ENCODE data around the gene YPEL5. TPM values are rescaled to one million over a fixed set of nuclear protein-coding genes. Genes with fewer than 3 reads are reported as not detected.
"Not testable (repeated sequence)": the region's sequence is repeated elsewhere in the genome, so short reads cannot be mapped to it uniquely, and the experiment has no call there.

The YPEL5 gene
- polyA plus RNA-seq, 1 experiment, result 112 TPM

DNA sequence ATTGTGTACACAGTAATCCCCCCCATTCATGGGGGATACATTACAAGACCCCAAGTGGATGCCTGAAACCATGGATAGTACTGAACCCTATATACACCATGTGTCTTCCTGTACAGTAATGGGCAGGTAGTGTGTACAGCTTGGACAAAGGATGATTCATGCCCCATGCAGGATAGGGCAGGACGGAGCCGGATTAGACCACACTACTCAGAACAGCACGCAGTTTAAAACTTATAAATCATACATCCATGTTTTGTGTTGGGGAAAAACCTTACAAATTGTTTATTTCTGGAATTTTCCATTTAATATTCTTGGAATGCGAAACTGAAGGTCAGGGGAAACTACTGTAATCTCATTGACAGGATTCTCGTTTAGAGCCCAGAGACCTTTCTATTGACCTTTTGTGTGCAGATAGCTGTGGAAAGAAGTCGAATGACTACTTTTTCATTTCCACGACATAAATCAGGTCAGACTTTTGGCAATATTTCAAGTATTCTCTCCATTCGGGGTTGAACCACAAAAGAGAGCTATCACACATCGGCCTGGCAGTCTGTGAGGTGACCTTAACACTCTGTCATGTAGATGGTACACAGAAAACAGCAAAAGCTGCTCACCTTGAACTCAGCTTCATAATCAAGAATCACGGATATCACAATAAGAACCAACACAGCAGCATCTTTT lies 9.9 kb upstream of the YPEL5 start:
- TF ChIP-seq, protein P1, sequence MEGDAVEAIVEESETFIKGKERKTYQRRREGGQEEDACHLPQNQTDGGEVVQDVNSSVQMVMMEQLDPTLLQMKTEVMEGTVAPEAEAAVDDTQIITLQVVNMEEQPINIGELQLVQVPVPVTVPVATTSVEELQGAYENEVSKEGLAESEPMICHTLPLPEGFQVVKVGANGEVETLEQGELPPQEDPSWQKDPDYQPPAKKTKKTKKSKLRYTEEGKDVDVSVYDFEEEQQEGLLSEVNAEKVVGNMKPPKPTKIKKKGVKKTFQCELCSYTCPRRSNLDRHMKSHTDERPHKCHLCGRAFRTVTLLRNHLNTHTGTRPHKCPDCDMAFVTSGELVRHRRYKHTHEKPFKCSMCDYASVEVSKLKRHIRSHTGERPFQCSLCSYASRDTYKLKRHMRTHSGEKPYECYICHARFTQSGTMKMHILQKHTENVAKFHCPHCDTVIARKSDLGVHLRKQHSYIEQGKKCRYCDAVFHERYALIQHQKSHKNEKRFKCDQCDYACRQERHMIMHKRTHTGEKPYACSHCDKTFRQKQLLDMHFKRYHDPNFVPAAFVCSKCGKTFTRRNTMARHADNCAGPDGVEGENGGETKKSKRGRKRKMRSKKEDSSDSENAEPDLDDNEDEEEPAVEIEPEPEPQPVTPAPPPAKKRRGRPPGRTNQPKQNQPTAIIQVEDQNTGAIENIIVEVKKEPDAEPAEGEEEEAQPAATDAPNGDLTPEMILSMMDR (IDR thresholded peaks at IDR 0.05; ENCODE audit: low read depth, low read length), result no peak
- ChIA-PET POLR2A (no interaction called here), CTCF (interaction anchor here (1.5 kb wide), 1 partner anchor 28 kb away, joined by 4 read pairs; no protein-coding TSS in a partner anchor)
- DNase-seq (ENCODE audit: low read depth, low spot score), result no peak
- H3K27me3 ChIP-seq (ENCODE audit: control insufficient read depth, insufficient read depth, low read length), result peaks cover 20% of the 10 kb centered on the region
- H3K27ac ChIP-seq (ENCODE audit: low read depth, low read length), result no peak overlapping the region
- no peaks in the 10 kb centered on the region for H3K9me3 ChIP-seq (ENCODE audit: control insufficient read depth, insufficient read depth, low read length)
- no peak overlapping the region for H3K4me3 ChIP-seq (ENCODE audit: low read depth, low read length)

DNA sequence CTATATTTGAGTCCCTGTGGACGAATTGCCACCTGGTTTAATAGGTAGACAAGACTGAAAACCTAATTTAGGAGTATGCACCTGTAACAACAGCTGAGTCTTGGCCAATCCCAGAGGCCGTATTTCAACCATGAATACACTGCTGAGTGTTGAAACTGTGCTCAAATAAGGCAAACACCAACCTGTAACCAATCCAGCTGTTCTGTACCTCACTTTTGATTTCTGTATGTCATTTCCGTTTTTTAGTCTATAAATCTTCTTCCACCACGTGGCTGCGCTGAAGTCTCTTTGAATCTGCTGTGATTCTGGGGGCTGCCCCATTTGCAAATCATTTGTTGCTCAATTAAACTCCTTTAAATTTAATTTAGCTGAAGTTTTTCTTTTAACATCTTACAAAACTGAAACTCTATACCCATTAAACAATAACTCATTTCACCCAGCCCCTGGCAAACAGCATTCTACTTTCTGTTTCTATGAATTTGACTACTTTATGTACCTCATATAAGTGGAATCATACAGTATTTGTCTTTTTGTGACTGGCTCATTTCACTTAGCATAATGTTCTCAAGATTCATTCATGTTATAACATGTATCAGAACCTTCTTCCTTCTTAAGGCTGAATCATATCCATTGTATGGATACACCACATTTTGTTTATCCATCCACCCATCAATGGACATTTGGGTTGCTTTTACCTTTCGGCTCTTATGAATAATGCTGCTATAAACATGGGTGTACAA lies 7.5 kb upstream of the YPEL5 start:
- Histone ChIP-seq H3K27me3 (ENCODE audit: control insufficient read depth, insufficient read depth, low read length) (peaks cover 21% of the 10 kb centered on the region), H3K4me3 (ENCODE audit: low read depth, low read length) (no peak overlapping the region), H3K9me3 (ENCODE audit: control insufficient read depth, insufficient read depth, low read length) (no peaks in the 10 kb centered on the region), H3K27ac (ENCODE audit: low read depth, low read length) (no peak overlapping the region)
- no peak for DNase-seq (ENCODE audit: low read depth, low spot score)
- POLR2A ChIA-PET, result no interaction called here
- CTCF ChIA-PET, result no interaction called here
- TF ChIP-seq, protein P1 (IDR thresholded peaks at IDR 0.05; ENCODE audit: low read depth, low read length), result no peak

DNA sequence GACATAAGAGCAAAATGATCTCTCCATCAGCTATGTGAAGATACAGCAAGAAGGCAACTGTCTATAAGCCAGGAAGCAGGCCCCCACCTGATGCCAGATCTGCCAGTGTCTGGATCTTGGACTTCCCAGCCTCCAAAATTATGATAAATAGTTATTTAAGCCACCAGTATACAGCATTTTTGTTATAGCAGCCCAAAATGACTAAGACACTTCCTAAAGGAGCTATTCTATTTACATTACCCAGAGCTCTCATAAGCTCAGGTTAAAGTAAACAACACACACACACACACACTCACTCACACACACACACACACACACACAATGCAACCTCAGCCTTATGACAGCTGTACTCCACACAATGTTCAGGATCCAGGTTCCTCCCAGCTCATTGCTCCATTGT lies 5.7 kb upstream of the YPEL5 start:
- H3K27me3 ChIP-seq (ENCODE audit: control insufficient read depth, insufficient read depth, low read length), result peaks cover 15% of the 10 kb centered on the region
- H3K4me3 ChIP-seq (ENCODE audit: low read depth, low read length), result no peak overlapping the region
- no peak for DNase-seq (ENCODE audit: low read depth, low spot score)
- TF ChIP-seq, protein P1 (IDR thresholded peaks at IDR 0.05; ENCODE audit: low read depth, low read length), result no peak
- H3K9me3 ChIP-seq (ENCODE audit: control insufficient read depth, insufficient read depth, low read length), result no peaks in the 10 kb centered on the region
- CTCF ChIA-PET, result no interaction called here
- H3K27ac ChIP-seq (ENCODE audit: low read depth, low read length), result no peak overlapping the region
- POLR2A ChIA-PET, result interaction anchor here (0.7 kb wide), 1 partner anchor 961 kb away, joined by 3 read pairs; no protein-coding TSS in a partner anchor

DNA sequence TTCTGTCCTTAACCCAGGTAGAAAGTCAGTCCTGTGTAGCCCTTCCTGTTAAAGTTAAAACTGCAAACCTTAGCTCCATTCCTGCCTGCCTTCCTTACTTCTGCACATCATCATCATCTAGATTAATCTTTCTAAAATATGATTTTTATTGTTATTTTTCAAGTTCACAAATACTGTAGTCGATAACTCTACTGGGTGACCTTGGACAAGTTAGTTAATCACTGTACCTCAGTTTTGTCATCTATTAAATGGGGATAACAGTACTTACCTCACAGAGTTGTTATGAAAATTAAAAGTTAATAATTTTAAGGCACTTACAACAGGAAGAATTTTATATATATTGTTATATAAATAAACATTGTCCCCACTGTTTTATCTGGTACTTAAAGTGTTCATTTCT lies 2.5 kb upstream of the YPEL5 start:
- peaks cover 10% of the 10 kb centered on the region for H3K27me3 ChIP-seq (ENCODE audit: control insufficient read depth, insufficient read depth, low read length)
- no peak overlapping the region for H3K4me3 ChIP-seq (ENCODE audit: low read depth, low read length)
- ChIA-PET CTCF (interaction anchor here (1.0 to 1.2 kb wide), 2 partner anchors 9 to 567 kb away, joined by 3 read pairs; no protein-coding TSS in a partner anchor), POLR2A (no interaction called here)
- no peak overlapping the region for H3K27ac ChIP-seq (ENCODE audit: low read depth, low read length)
- TF ChIP-seq, protein P1 (IDR thresholded peaks at IDR 0.05; ENCODE audit: low read depth, low read length), result no peak
- no peak for DNase-seq (ENCODE audit: low read depth, low spot score)
- H3K9me3 ChIP-seq (ENCODE audit: control insufficient read depth, insufficient read depth, low read length), result no peaks in the 10 kb centered on the region; the same call in 1 of the 2 replicates

DNA sequence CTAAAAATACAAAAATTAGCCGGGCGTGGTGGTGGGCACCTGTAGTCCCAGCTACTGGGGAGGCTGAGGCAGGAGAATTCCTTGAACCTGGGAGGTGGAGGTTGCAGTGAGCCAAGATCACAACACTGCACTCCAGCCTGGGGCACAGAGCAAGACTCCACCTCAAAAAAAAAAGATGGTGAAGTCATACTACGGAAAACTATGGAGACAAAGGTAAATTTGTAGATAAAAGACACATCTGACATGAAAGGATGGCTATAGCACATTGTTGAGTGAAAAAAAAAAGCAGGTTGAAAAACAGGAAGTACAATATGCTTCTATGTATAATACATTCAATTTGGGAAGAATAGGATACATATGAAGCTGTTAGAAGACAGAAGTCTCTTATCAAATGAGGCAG lies 1.9 kb upstream of the YPEL5 start:
- H3K27me3 ChIP-seq (ENCODE audit: control insufficient read depth, insufficient read depth, low read length), result peaks cover 10% of the 10 kb centered on the region
- H3K27ac ChIP-seq (ENCODE audit: low read depth, low read length); DNase-seq (ENCODE audit: low read depth, low spot score); H3K4me3 ChIP-seq (ENCODE audit: low read depth, low read length); POLR2A ChIA-PET; H3K9me3 ChIP-seq (ENCODE audit: control insufficient read depth, insufficient read depth, low read length): not testable (repeated sequence)
- CTCF ChIA-PET, result interaction anchor here (8.1 kb wide), 1 partner anchor 19 kb away, joined by 82 read pairs; no protein-coding TSS in a partner anchor
